HEK293T (cell line): ENCODE data around the gene RUVBL2.

Experiments used
- BHLHE40 ChIP-seq: fragments of 450-650 bp; IDR thresholded peaks from 2 replicates; pipeline ENCODE4 v1.6.1; 2016; ENCODE audit warnings: mild to moderate bottlenecking, moderate library complexity, borderline replicate concordance
- HDGF ChIP-seq: fragments of 450-650 bp; IDR thresholded peaks from 2 replicates; pipeline ENCODE4 v1.6.1; 2017; ENCODE audit warnings: antibody characterized with exemption, borderline replicate concordance

DNA sequence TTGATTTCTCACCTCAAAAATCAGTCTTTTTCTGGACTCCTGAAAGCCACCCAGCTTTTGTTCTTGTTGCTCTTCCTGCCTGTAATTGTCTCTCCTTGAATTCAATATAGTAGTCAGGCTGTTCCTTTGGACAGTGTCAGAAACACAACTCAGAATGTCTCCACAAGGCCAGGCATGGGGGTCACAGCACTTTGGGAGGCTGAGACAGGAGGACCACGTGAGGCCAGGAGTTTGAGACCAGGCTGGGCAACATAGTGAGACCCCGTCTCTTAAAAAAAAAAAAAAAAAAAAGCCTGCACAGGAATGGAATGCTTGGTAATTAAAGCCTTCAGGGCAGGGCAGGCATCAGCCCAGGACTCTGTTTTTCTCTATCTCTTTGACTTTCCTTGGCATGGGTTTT is 47.9 kb upstream of the RUVBL2 start:
- no peak for TF ChIP-seq HDGF
- TF ChIP-seq BHLHE40 = no peak
